ENCODE measurements around the gene LIAS. TPM values are rescaled to one million over a fixed set of nuclear protein-coding genes. Genes with fewer than 3 reads are reported as not detected.

LIAS gene
- total RNA-seq, 1 experiment from 2014 or later = 23.5 TPM

- H3K27me3 ChIP-seq (ENCODE audit: insufficient read depth, low read length) = no peaks in the 10 kb centered on the region
- peaks cover 9% of the 10 kb centered on the region; the same call in 1 of the 2 replicates for H3K79me2 ChIP-seq (ENCODE audit: insufficient read depth, low read length)
- no TSS peak for BruUV-seq (replicated peaks)
- no peak for DNase-seq (ENCODE audit: low read depth, low spot score)
- ChIA-PET CTCF (no interaction called here), RAD21 (ENCODE audit: low non-redundant PET in 1 of 2, low total read pairs in 2 of 2, uncharacterized antibody in 2 of 2, unreplicated experiment in 2 of 2) (no interaction called here), POLR2A (no interaction called here)
- intact Hi-C loops (cut with micrococcal nuclease) = loop anchor here (5.0 to 10.0 kb wide), 5 partner anchors 125 to 837 kb away; partner anchors contain the start of genes N4BP2, SMIM14 and UBE2K
- no peak for ATAC-seq
- H3K9me3 ChIP-seq (ENCODE audit: control insufficient read depth in 1 of 2, insufficient read depth in 1 of 2, low read depth in 1 of 2, low read length in 2 of 2) = no peaks in the 10 kb centered on the region
- H3K9ac ChIP-seq (ENCODE audit: low read length) = no peak overlapping the region
- TF ChIP-seq REST (IDR thresholded peaks at IDR 0.05; ENCODE audit: low read depth) (no peak), ZNF274 (IDR thresholded peaks at IDR 0.05; ENCODE audit: low read depth, low read length) (no peak), CEBPB (IDR thresholded peaks at IDR 0.05; ENCODE audit: low read depth) (no peak), CTCF (IDR thresholded peaks at IDR 0.05 in 2 of 3, conservative IDR thresholded peaks at IDR 0.05 in 1 of 3; ENCODE audit: borderline replicate concordance in 1 of 3, insufficient read depth in 1 of 3, low read depth in 2 of 3, low read length in 2 of 3) (no peak), EZH2 (IDR thresholded peaks at IDR 0.05) (no peak), RAD21 (IDR thresholded peaks at IDR 0.05; ENCODE audit: low read depth) (no peak), JUND (IDR thresholded peaks at IDR 0.05) (no peak), ATF3 (IDR thresholded peaks at IDR 0.05) (no peak), EGR1 (IDR thresholded peaks at IDR 0.05; ENCODE audit: low read depth) (no peak), ZFX (IDR thresholded peaks at IDR 0.05) (no peak), SIN3A (IDR thresholded peaks at IDR 0.05; ENCODE audit: low read depth) (no peak), YY1 (IDR thresholded peaks at IDR 0.05; ENCODE audit: extremely low read depth, insufficient replicate concordance, low read depth, low read length) (no peak), MAX (IDR thresholded peaks at IDR 0.05) (no peak), SP1 (IDR thresholded peaks at IDR 0.05; ENCODE audit: low read depth) (no peak), POLR2AphosphoS5 (IDR thresholded peaks at IDR 0.05; ENCODE audit: low read depth, low read length) (no peak), FOSL1 (IDR thresholded peaks at IDR 0.05; ENCODE audit: low read depth) (no peak), POLR2A (IDR thresholded peaks at IDR 0.05; ENCODE audit: borderline replicate concordance, extremely low read depth, insufficient read depth, insufficient read length) (no peak), ZBTB33 (IDR thresholded peaks at IDR 0.05; ENCODE audit: extremely low read depth, insufficient replicate concordance, low read length) (no peak), SRF (IDR thresholded peaks at IDR 0.05; ENCODE audit: low read depth) (no peak)
- H3K4me3 ChIP-seq (replicated peaks in 1 of 2; ENCODE audit: low read depth in 1 of 2, low read length in 2 of 2) = no peak overlapping the region
- no peaks in the 10 kb centered on the region for H4K20me1 ChIP-seq (ENCODE audit: insufficient read depth)
- H3K4me1 ChIP-seq (ENCODE audit: control insufficient read depth in 1 of 2, insufficient read depth in 2 of 2, low read length in 2 of 2) = peaks cover 2 to 13% of the 10 kb centered on the region in 2 experiments; a peak in 2 of 4 replicates
- no peak overlapping the region for H3K27ac ChIP-seq (ENCODE audit: low read depth, low read length)
- H3K9me2 ChIP-seq (ENCODE audit: insufficient read depth) = no peaks in the 10 kb centered on the region
- H2AFZ ChIP-seq (ENCODE audit: low read depth, low read length, poor library complexity, severe bottlenecking) = no peak overlapping the region
- no peak overlapping the region for H3K4me2 ChIP-seq (ENCODE audit: low read length)
- H3K36me3 ChIP-seq (ENCODE audit: control insufficient read depth in 1 of 2, insufficient read depth in 2 of 2, low read length in 2 of 2) = peaks cover 20 to 26% of the 10 kb centered on the region in 2 experiments
These were observed 8.6 kb downstream of the LIAS start for GRCh38 chr4:39467464-39467863.
